ENCODE data around the gene CDKAL1. TPM values are rescaled to one million over a fixed set of nuclear protein-coding genes. Genes with fewer than 3 reads are reported as not detected.
A peak's percentile ranks its signal among the peaks of the same experiment; 100 is the strongest.

CDKAL1 gene
- total and polyA plus RNA-seq, 2 of the 13 experiments (the other 11 are each of a cell fraction or from before 2014, with no cell fraction given): 9.5 to 27.7 TPM

- TF ChIP-seq SRSF1 (optimal IDR thresholded peaks at IDR 0.05; ENCODE audit: low read depth, low read length) (no peak), ATF3 (CRISPR knock-in tag; IDR thresholded peaks at IDR 0.05) (peak; percentile 35; the same call in 1 of the 2 replicates), TAF1 (CRISPR knock-in tag; IDR thresholded peaks at IDR 0.05) (no peak), ELF3 (CRISPR knock-in tag; IDR thresholded peaks at IDR 0.05) (peak; percentile 96), NBN (conservative IDR thresholded peaks at IDR 0.05) (no peak), SRSF9 (IDR thresholded peaks at IDR 0.05; ENCODE audit: borderline replicate concordance, insufficient read depth, low read depth, low read length, poor library complexity, severe bottlenecking) (no peak), ZFP82 (CRISPR knock-in tag; IDR thresholded peaks at IDR 0.05; ENCODE audit: borderline replicate concordance) (no peak), TP53 (CRISPR knock-in tag; conservative IDR thresholded peaks at IDR 0.05) (no peak), ZSCAN12 (CRISPR knock-in tag; IDR thresholded peaks at IDR 0.05) (no peak), RXRA (CRISPR knock-in tag; IDR thresholded peaks at IDR 0.05) (no peak), ZNF124 (CRISPR knock-in tag; IDR thresholded peaks at IDR 0.05) (peak; percentile 71; the same call in 1 of the 2 replicates), MIXL1 (CRISPR knock-in tag; IDR thresholded peaks at IDR 0.05) (peak; percentile 98), U2AF1 (optimal IDR thresholded peaks at IDR 0.05; ENCODE audit: low read depth, low read length) (no peak), SIX4 (CRISPR knock-in tag; IDR thresholded peaks at IDR 0.05) (peak; percentile 84), TEAD3 (CRISPR knock-in tag; optimal IDR thresholded peaks at IDR 0.05; ENCODE audit: borderline replicate concordance) (peak; percentile 96), ZNF101 (CRISPR knock-in tag; IDR thresholded peaks at IDR 0.05; ENCODE audit: borderline replicate concordance, low read depth) (no peak), RARA (CRISPR knock-in tag; IDR thresholded peaks at IDR 0.05) (peak; percentile 85), KDM4B (CRISPR knock-in tag; IDR thresholded peaks at IDR 0.05) (0 out of 2 replicates have a peak, but pooled peaks have one; percentile 63), SIX1 (CRISPR knock-in tag; IDR thresholded peaks at IDR 0.05; ENCODE audit: borderline replicate concordance) (peak; percentile 94), KLF11 (CRISPR knock-in tag; IDR thresholded peaks at IDR 0.05) (0 out of 2 replicates have a peak, but pooled peaks have one; percentile 48), TCF7 (IDR thresholded peaks at IDR 0.05; ENCODE audit: low read depth) (peak; percentile 100), NFE2L2 (IDR thresholded peaks at IDR 0.05; ENCODE audit: low read length) (no peak), PAXIP1 (CRISPR knock-in tag; conservative IDR thresholded peaks at IDR 0.05) (peak; percentile 95), ISL2 (CRISPR knock-in tag; IDR thresholded peaks at IDR 0.05) (peak; percentile 100)
- TF ChIP-seq, protein P1, sequence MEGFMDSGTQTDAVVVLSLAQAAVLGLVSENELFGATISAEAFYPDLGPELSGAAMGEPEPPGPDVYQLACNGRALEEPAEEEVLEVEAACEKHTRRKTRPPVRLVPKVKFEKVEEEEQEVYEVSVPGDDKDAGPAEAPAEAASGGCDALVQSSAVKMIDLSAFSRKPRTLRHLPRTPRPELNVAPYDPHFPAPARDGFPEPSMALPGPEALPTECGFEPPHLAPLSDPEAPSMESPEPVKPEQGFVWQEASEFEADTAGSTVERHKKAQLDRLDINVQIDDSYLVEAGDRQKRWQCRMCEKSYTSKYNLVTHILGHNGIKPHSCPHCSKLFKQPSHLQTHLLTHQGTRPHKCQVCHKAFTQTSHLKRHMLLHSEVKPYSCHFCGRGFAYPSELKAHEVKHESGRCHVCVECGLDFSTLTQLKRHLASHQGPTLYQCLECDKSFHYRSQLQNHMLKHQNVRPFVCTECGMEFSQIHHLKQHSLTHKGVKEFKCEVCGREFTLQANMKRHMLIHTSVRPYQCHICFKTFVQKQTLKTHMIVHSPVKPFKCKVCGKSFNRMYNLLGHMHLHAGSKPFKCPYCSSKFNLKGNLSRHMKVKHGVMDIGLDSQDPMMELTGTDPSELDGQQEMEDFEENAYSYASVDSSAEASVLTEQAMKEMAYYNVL (CRISPR knock-in tag; IDR thresholded peaks at IDR 0.05; ENCODE audit: borderline replicate concordance): peak; percentile 100
- TF ChIP-seq, protein P2, sequence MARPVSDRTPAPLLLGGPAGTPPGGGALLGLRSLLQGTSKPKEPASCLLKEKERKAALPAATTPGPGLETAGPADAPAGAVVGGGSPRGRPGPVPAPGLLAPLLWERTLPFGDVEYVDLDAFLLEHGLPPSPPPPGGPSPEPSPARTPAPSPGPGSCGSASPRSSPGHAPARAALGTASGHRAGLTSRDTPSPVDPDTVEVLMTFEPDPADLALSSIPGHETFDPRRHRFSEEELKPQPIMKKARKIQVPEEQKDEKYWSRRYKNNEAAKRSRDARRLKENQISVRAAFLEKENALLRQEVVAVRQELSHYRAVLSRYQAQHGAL (CRISPR knock-in tag; IDR thresholded peaks at IDR 0.05; ENCODE audit: not compliant biosample characterization): no peak
These were observed 469.7 kb downstream of the CDKAL1 start (continued) for GRCh38 chr6:21003780-21004541.
